ENCODE measurements around the gene STAM2. TPM values are rescaled to one million over a fixed set of nuclear protein-coding genes. Genes with fewer than 3 reads are reported as not detected.

STAM2 gene
- polyA plus RNA-seq, 4 donors: 40.5 to 52.9 (median 50.7) TPM

DNA sequence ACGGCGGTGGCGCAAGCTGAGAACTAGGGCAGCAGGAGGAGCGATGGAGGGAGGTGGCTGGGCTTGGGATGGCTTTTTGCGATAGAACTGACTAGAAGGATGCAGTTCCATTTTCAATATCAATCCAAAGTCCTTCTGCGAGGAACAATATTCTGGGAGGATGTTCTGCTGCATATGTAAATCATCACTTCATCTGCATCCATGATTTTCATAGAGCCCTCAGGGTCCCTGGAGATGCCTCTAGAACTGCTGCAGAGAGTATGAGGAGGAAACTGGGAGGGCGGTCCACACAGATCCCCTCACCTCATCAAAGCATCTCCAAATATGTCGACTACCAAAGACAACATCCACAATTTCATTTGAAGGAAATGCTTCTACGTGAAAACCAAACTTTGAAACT is 97.5 kb downstream of the STAM2 start:
- no peak for DNase-seq (ENCODE audit: low read depth in 4 of 4, low spot score in 3 of 4)

DNA sequence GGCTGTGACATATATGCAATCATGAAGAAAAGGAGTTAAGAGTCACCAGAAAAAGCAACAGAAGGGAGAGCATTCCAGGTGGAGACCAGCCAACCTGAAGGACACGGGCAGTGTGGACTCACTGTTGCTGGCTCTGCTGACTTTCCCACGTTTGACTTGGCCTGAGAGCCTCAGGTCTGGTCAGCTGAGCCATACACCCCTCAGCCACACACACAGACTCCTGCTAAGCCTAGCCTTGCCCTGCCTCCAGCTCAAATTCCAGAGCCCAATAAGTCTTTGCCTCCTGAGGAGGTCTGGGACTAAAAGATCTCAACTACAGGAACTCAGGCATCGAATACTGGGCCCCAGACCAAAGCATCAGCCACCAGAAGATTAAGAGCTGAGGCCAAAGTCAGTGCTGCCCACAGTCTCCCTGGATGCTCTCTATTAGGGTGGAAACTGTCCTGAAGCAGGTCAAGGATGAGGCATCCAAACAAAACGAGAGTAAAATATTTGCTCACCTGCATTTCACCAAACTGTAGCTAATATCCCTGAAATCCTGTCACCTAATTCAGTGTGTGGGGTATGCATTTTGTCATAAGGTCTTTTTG is 100.0 kb downstream of the STAM2 start:
- DNase-seq (ENCODE audit: low read depth in 4 of 4, low spot score in 3 of 4): no peak

DNA sequence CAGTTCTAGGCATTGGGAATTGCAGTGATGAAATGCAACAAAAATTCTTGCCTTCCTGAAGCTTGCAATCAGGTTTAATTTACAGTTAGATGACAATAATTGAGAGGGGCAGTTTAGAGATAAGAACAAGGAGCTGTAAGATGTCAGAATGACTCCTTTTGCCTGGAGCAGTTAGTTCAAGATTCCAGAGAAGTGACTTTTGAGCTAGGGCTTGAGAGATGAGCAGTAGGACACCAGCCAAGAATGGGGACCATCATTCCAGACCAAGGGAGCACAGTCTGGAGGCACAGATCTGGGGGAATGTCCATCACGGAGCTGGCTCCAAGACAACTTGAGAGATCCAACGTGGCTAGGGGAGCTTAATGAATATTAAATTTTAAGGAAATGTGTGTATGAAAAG is 103.6 kb downstream of the STAM2 start:
- no peak for DNase-seq (ENCODE audit: low read depth in 4 of 4, low spot score in 3 of 4)

DNA sequence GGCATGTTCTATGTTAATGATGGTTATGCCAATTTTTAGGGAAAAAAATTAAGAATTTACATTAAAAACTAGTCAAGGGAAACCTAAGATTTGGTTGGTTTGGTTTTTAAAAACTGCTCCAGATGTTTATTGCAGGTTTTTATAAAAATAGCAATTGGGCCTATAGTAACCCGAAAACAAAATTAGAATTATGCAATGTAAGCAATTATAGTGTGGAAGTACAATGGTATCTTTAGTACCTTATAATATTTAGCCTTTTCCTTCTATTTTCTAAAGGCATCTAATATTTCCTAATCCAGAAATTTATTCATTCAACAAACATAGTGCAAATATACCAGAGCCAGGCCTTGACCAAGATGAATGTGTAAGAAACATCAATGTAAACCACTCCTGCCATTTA is 104.0 kb downstream of the STAM2 start:
- DNase-seq (ENCODE audit: low read depth in 4 of 4, low spot score in 3 of 4): no peak

DNA sequence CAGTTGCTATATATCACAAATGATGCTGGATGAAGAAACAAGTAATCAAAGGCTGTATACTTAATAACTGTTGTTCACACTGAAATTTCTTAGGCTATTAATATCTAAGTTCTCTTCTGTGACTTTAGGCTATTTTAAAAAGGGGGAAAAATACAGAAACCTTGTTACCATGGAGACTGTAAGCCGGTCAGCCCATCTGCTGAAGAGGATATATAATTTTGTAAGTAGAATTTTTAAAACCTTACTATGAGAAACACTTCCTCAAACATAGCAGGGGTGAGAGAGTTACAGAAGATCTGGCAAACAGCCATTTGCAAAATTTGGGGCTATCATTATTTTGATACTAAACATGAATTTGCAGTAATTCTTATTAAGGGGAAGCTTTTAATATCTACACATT is 104.5 kb downstream of the STAM2 start:
- DNase-seq (ENCODE audit: low read depth in 4 of 4, low spot score in 3 of 4): no peak

DNA sequence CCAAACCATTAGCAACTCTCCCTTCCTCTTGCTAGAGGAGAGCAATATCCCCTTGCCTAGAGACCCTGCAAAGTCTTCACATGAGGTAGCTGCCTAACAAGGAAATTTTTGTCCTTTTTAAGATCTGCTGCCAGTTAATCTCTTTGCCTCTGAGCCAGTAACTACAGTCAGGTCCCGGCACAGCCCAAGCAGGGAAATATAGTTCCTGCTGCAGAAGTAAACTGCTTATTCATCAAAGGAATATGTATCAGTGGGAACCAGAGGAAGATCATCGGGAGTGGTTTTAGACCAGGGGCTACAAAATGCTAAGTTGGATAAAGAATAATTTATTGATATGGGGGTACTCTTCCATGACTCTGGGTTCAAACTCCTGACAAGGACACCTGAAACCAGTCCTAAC is 107.3 kb downstream of the STAM2 start:
- no peak for DNase-seq (ENCODE audit: low read depth in 4 of 4, low spot score in 3 of 4)

DNA sequence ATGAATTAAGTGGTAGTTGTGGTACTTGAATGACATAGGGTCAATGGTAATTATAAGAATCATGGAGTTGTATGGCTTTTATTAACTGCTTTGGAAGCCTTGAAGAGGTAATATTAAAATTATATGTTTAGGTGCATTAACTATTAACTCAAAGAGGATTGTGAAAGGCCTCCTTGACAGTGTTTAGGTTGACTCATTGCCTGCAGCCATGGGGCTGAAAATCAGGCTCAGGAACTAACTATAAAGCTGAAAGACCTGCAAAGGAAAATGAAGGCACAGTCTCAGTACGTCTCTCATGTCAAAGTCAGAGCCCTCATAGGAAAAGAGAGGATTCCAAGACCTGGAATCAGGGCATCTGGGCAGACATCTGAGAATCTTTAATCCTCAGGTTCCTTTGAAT is 107.7 kb downstream of the STAM2 start:
- DNase-seq (ENCODE audit: low read depth in 4 of 4, low spot score in 3 of 4): no peak

Other genes with a start within 250 kb of the STAM2 start
- 10 to 100 TPM in 3 of 4 donors, 1 to 10 TPM in 1; 3.1 to 12.9 (median 11.7) TPM for gene CACNB4, start 76.7 kb downstream of the STAM2 start, polyA plus RNA-seq (ENCODE audit: insufficient read length in 4 of 4)
- 100 to 1,000 TPM; 103 to 199 (median 111) TPM for gene FMNL2, start 159.4 kb upstream of the STAM2 start, polyA plus RNA-seq (ENCODE audit: insufficient read length in 4 of 4)

All from left renal pelvis (tissue), 4 donors.